Measurements from ENCODE around the gene HTT-AS. TPM values are rescaled to one million over a fixed set of nuclear protein-coding genes. Genes with fewer than 3 reads are reported as not detected.

Gene HTT-AS
- total RNA-seq, 2 donors from 2014 or later: not detected

GRCh38 chr4:3062471-3062870 lies 11.9 kb downstream of the HTT-AS start:
- H3K9me3 Mint-ChIP-seq: peaks cover 5% of the 10 kb centered on the region
- H3K4me3 ChIP-seq (ENCODE audit: low read length): no peak overlapping the region
- no peaks in the 10 kb centered on the region for H3K4me1 ChIP-seq (ENCODE audit: control insufficient read depth, insufficient read depth, low read length)
- H3K4me3 Mint-ChIP-seq: no peak overlapping the region
- no peak for DNase-seq
- H3K27ac Mint-ChIP-seq: no peak overlapping the region
- H3K36me3 Mint-ChIP-seq (ENCODE audit: low read depth): no peaks in the 10 kb centered on the region
- no peaks in the 10 kb centered on the region for H3K27me3 ChIP-seq (ENCODE audit: control insufficient read depth, insufficient read depth, low read length, poor library complexity, severe bottlenecking)
- 89 to 97% methylated on average over 8 to 12 of the region's 12 CpGs for WGBS, 2 experiments (ENCODE audit: insufficient coverage in 1 of 2, insufficient read length in 1 of 2)
- no peaks in the 10 kb centered on the region for H3K4me1 Mint-ChIP-seq
- no peak overlapping the region for H3K27ac ChIP-seq (ENCODE audit: low read depth, low read length)
- peaks cover 10% of the 10 kb centered on the region for H3K27me3 Mint-ChIP-seq (ENCODE audit: insufficient read depth)
- H3K9ac ChIP-seq (ENCODE audit: extremely low read depth, low read length, poor library complexity, severe bottlenecking): no peak overlapping the region
- no peaks in the 10 kb centered on the region for H3K36me3 ChIP-seq (ENCODE audit: control insufficient read depth, insufficient read depth, low read length)
- TF ChIP-seq CTCF (conservative IDR thresholded peaks at IDR 0.05): no peak
- no peaks in the 10 kb centered on the region for H3K9me3 ChIP-seq (ENCODE audit: control insufficient read depth, low read length)

- H3K4me1 ChIP-seq (ENCODE audit: control insufficient read depth, insufficient read depth, low read length): no peaks in the 10 kb centered on the region
- no peak for TF ChIP-seq CTCF (conservative IDR thresholded peaks at IDR 0.05)
- H3K9me3 ChIP-seq (ENCODE audit: control insufficient read depth, low read length): peaks cover 11% of the 10 kb centered on the region
- H3K27me3 ChIP-seq (ENCODE audit: control insufficient read depth, insufficient read depth, low read length, poor library complexity, severe bottlenecking): no peaks in the 10 kb centered on the region
- WGBS, 2 experiments (ENCODE audit: insufficient coverage in 1 of 2, insufficient read length in 1 of 2): 94 to 95% methylated on average over 6 of the region's 6 CpGs
- H3K4me3 ChIP-seq (ENCODE audit: low read length): no peak overlapping the region
- Mint-ChIP-seq H3K4me3 (no peak overlapping the region), H3K27me3 (ENCODE audit: insufficient read depth) (peaks cover 10% of the 10 kb centered on the region), H3K4me1 (no peaks in the 10 kb centered on the region), H3K36me3 (ENCODE audit: low read depth) (no peaks in the 10 kb centered on the region), H3K27ac (no peak overlapping the region), H3K9me3 (peaks cover 19% of the 10 kb centered on the region)
- H3K9ac ChIP-seq (ENCODE audit: extremely low read depth, low read length, poor library complexity, severe bottlenecking): no peak overlapping the region
- DNase-seq: no peak
- no peak overlapping the region for H3K27ac ChIP-seq (ENCODE audit: low read depth, low read length)
- no peaks in the 10 kb centered on the region for H3K36me3 ChIP-seq (ENCODE audit: control insufficient read depth, insufficient read depth, low read length)
Observed at GRCh38 chr4:3060946-3061345, 13.4 kb downstream of the HTT-AS start.

DNA sequence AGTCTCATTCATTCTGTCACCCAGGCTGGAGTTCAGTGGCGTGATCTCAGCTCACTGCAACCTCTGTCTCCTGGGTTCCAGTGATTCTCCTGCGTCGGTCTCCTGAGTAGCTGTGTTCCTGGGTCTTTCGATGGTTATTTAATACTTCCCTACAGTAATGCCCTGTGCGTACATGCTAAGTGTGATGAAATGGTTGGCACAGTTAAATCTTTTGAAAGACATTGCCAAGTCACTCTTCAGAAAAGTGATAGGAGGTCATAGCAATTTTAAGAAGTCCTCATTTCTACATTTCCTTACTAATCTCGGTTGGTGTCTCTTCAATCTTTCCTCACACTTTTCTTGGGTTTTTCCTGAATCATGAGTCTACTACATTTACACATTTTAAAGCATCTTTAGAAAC lies 14.4 kb downstream of the HTT-AS start:
- Mint-ChIP-seq H3K27ac (no peak overlapping the region), H3K36me3 (ENCODE audit: low read depth) (no peaks in the 10 kb centered on the region), H3K9me3 (peaks cover 28% of the 10 kb centered on the region), H3K4me1 (no peaks in the 10 kb centered on the region), H3K4me3 (no peak overlapping the region), H3K27me3 (ENCODE audit: insufficient read depth) (peaks cover 10% of the 10 kb centered on the region)
- WGBS, 2 experiments (ENCODE audit: insufficient coverage in 1 of 2, insufficient read length in 1 of 2): 92 to 93% methylated on average over 5 to 6 of the region's 6 CpGs
- no peak overlapping the region for H3K4me3 ChIP-seq (ENCODE audit: low read length)
- H3K27me3 ChIP-seq (ENCODE audit: control insufficient read depth, insufficient read depth, low read length, poor library complexity, severe bottlenecking): no peaks in the 10 kb centered on the region
- TF ChIP-seq CTCF (conservative IDR thresholded peaks at IDR 0.05): no peak
- no peaks in the 10 kb centered on the region for H3K36me3 ChIP-seq (ENCODE audit: control insufficient read depth, insufficient read depth, low read length)
- peaks cover 21% of the 10 kb centered on the region for H3K9me3 ChIP-seq (ENCODE audit: control insufficient read depth, low read length)
- H3K27ac ChIP-seq (ENCODE audit: low read depth, low read length): no peak overlapping the region
- DNase-seq: no peak
- no peaks in the 10 kb centered on the region for H3K4me1 ChIP-seq (ENCODE audit: control insufficient read depth, insufficient read depth, low read length)
- no peak overlapping the region for H3K9ac ChIP-seq (ENCODE audit: extremely low read depth, low read length, poor library complexity, severe bottlenecking)

All from endodermal cell (in vitro differentiated cells).